ENCODE measurements around the gene PROCA1.
"Not testable (repeated sequence)": the region's sequence is repeated elsewhere in the genome, so short reads cannot be mapped to it uniquely, and the experiment has no call there.

DNA sequence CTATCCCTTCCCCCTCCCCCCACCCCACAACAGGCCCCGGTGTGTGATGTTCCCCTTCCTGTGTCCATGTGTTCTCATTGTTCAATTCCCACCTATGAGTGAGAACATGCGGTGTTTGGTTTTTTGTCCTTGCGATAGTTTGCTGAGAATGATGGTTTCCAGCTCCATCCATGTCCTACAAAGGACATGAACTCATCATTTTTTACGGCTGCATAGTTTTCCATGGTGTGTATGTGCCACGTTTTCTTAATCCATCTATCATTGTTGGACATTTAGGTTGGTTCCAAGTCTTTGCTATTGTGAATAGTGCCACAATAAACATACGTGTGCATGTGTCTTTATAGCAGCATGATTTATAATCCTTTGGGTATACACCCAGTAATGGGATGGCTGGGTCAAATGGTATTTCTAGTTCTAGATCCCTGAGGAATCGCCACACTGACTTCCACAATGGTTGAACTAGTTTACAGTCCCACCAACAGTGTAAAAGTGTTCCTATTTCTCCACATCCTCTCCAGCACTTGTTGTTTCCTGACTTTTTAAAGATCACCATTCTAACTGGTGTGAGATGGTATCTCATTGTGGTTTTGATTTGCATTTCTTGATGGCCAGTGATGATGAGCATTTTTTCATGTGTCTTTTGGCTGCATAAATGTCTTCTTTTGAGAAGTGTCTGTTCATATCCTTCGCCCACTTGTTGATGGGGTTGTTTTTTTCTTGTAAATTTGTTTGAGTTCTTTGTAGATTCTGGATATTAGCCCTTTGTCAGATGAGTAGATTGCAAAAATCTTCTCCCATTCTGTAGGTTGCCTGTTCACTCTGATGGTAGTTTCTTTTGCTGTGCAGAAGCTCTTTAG lies 24.5 kb upstream of the PROCA1 start:
- TF ChIP-seq CTCF (conservative IDR thresholded peaks at IDR 0.05); ZFX (IDR thresholded peaks at IDR 0.05): not testable (repeated sequence)
